ENCODE results near the gene HPSE2.

Gene HPSE2

GRCh38 chr10:98696516-98696915 is 539.1 kb downstream of the HPSE2 start:
- TF ChIP-seq POLR2AphosphoS5 (IDR thresholded peaks at IDR 0.05; ENCODE audit: low read depth, low read length): no peak
- no peak for TF ChIP-seq REST (IDR thresholded peaks at IDR 0.05; ENCODE audit: insufficient read depth in 1 of 2, low read depth in 2 of 2, low read length in 2 of 2)
- no peak for TF ChIP-seq TAF1 (IDR thresholded peaks at IDR 0.05; ENCODE audit: borderline replicate concordance, insufficient read depth, low read length)
- no peak for TF ChIP-seq FOXP2 (optimal IDR thresholded peaks at IDR 0.05; ENCODE audit: borderline replicate concordance, extremely low read depth, extremely low read length, insufficient read depth)
- TF ChIP-seq SIN3A (IDR thresholded peaks at IDR 0.05; ENCODE audit: borderline replicate concordance, insufficient read depth, low read length): no peak

- TF ChIP-seq TAF1 (IDR thresholded peaks at IDR 0.05; ENCODE audit: borderline replicate concordance, insufficient read depth, low read length) (no peak), REST (IDR thresholded peaks at IDR 0.05; ENCODE audit: insufficient read depth in 1 of 2, low read depth in 2 of 2, low read length in 2 of 2) (no peak)
Measured at GRCh38 chr10:98694883-98695282, 540.8 kb downstream of the HPSE2 start.

GRCh38 chr10:98694014-98694413 is 541.6 kb downstream of the HPSE2 start:
- TF ChIP-seq FOXP2 (optimal IDR thresholded peaks at IDR 0.05; ENCODE audit: borderline replicate concordance, extremely low read depth, extremely low read length, insufficient read depth) (no peak), TAF1 (IDR thresholded peaks at IDR 0.05; ENCODE audit: borderline replicate concordance, insufficient read depth, low read length) (no peak), SIN3A (IDR thresholded peaks at IDR 0.05; ENCODE audit: borderline replicate concordance, insufficient read depth, low read length) (no peak), REST (IDR thresholded peaks at IDR 0.05; ENCODE audit: insufficient read depth in 1 of 2, low read depth in 2 of 2, low read length in 2 of 2) (no peak), POLR2AphosphoS5 (IDR thresholded peaks at IDR 0.05; ENCODE audit: low read depth, low read length) (no peak)

- no peak for TF ChIP-seq REST (IDR thresholded peaks at IDR 0.05; ENCODE audit: insufficient read depth in 1 of 2, low read depth in 2 of 2, low read length in 2 of 2)
Measured at GRCh38 chr10:98687685-98688084, 548.0 kb downstream of the HPSE2 start.

- TF ChIP-seq POLR2AphosphoS5 (IDR thresholded peaks at IDR 0.05; ENCODE audit: low read depth, low read length) (no peak), FOXP2 (optimal IDR thresholded peaks at IDR 0.05; ENCODE audit: borderline replicate concordance, extremely low read depth, extremely low read length, insufficient read depth) (no peak), SIN3A (IDR thresholded peaks at IDR 0.05; ENCODE audit: borderline replicate concordance, insufficient read depth, low read length) (no peak), TAF1 (IDR thresholded peaks at IDR 0.05; ENCODE audit: borderline replicate concordance, insufficient read depth, low read length) (no peak)
Measured at GRCh38 chr10:98684019-98684899, 551.4 kb downstream of the HPSE2 start.

Measured in PFSK-1 (cell line).